GM06990 (cell line): ENCODE measurements around the gene RLF.

ENCODE experiments used
- DNase-seq: peaks from one replicate; pipeline ENCODE4 v3.0.0-alpha.2; 2011; ENCODE audit not compliant: insufficient read length; ENCODE audit errors: extremely low read depth
- H3K27me3 ChIP-seq: replicated peaks from 2 replicates; pipeline ENCODE4 v1.6.0; 2011; ENCODE audit warnings: low read length; ENCODE audit not compliant: control insufficient read depth, insufficient read depth
- H3K36me3 ChIP-seq: 2 replicates; pipeline ENCODE4 v1.5.1; 2011; ENCODE audit warnings: low read length; ENCODE audit not compliant: control insufficient read depth, insufficient read depth
- H3K4me3 ChIP-seq: replicated peaks from 2 replicates; pipeline ENCODE4 v1.5.1; 2011; ENCODE audit warnings: low read depth, mild to moderate bottlenecking, control low read depth, low read length
- CTCF ChIP-seq: IDR thresholded peaks from 2 replicates; pipeline ENCODE4 v1.5.1; 2011; ENCODE audit warnings: low read length, control low read depth, mild to moderate bottlenecking, inconsistent platforms; ENCODE audit not compliant: insufficient read depth, poor library complexity, severe bottlenecking

The RLF gene

GRCh38 chr1:40161125-40161887 is at the start of gene RLF:
TSS of gene RLF (plus strand) at chr1:40161387. CDS start at chr1:40161400, 13 bp downstream.
- Histone ChIP-seq H3K36me3 (no peaks in the 10 kb centered on the region), H3K4me3 (peak within 1 kb of the TSS; percentile 93), H3K27me3 (no peaks in the 10 kb centered on the region)
- no peak for TF ChIP-seq CTCF
- DNase-seq: peak; percentile 95

- Histone ChIP-seq H3K36me3 (no peaks in the 10 kb centered on the region), H3K4me3 (no peak overlapping the region), H3K27me3 (no peaks in the 10 kb centered on the region)
- DNase-seq: no peak
- no peak for TF ChIP-seq CTCF
These were observed 46.8 kb upstream of the RLF start for GRCh38 chr1:40114400-40114799.

- DNase-seq: no peak
- no peaks in the 10 kb centered on the region for H3K36me3 ChIP-seq
- TF ChIP-seq CTCF: no peak
- no peaks in the 10 kb centered on the region for H3K27me3 ChIP-seq
- H3K4me3 ChIP-seq: no peak overlapping the region
These were observed 41.1 kb upstream of the RLF start for GRCh38 chr1:40120128-40120527.

GRCh38 chr1:40122855-40123254 is 38.3 kb upstream of the RLF start:
- no peaks in the 10 kb centered on the region for H3K27me3 ChIP-seq
- no peak overlapping the region for H3K4me3 ChIP-seq
- H3K36me3 ChIP-seq: no peaks in the 10 kb centered on the region
- no peak for TF ChIP-seq CTCF
- no peak for DNase-seq

- H3K27me3 ChIP-seq: no peaks in the 10 kb centered on the region
- no peak overlapping the region for H3K4me3 ChIP-seq
- no peaks in the 10 kb centered on the region for H3K36me3 ChIP-seq
- no peak for DNase-seq
- TF ChIP-seq CTCF: no peak
These were observed 30.3 kb upstream of the RLF start for GRCh38 chr1:40130892-40131291.
